B cell (primary cell): ENCODE data around the gene ARPP19. TPM values are rescaled to one million over a fixed set of nuclear protein-coding genes. Genes with fewer than 3 reads are reported as not detected.

ENCODE experiments used
- ATAC-seq: fragments of 200-7000 bp; cut with Tn5 transposase; one replicate; pipeline ENCODE4 v1.10.0; 2021; ENCODE audit warnings: low read depth, mild to moderate bottlenecking, moderate number of reproducible peaks, moderate library complexity
- CTCF ChIA-PET: fragments of 350-600 bp; sonication (Branson Sonifier 250); formaldehyde crosslinking; loops from one replicate; lab custom pipeline; 2021; ENCODE audit warnings: antibody characterized with exemption, inconsistent platforms; lab: Charles Lee
- POLR2A ChIA-PET: fragments of 350-600 bp; sonication (Branson Sonifier 250); formaldehyde crosslinking; loops from one replicate; lab custom pipeline; 2021; ENCODE audit warnings: antibody characterized with exemption; lab: Charles Lee
- DNase-seq: peaks from one replicate; pipeline ENCODE4 v3.0.0; 2013
- H2AFZ ChIP-seq: 2 replicates; pipeline ENCODE4 v1.6.1; 2012; ENCODE audit warnings: mild to moderate bottlenecking, low read depth, low read length; ENCODE audit not compliant: insufficient read depth, poor library complexity, severe bottlenecking
- H3K27ac ChIP-seq, 2 donors: 1 replicate in 1 of 2; 2 replicates in 1 of 2; pipeline ENCODE4 v1.5.1; 2012 to 2013; ENCODE audit warnings: low read length in 2 of 2, mild to moderate bottlenecking in 2 of 2, moderate library complexity in 1 of 2
- H3K27me3 ChIP-seq, 4 experiments: fragments of 200-600 bp in 1 of 4; sonication (generic) in 1 of 4; replicated peaks in 1 of 4; 1 replicate in 2 of 4; 2 replicates in 2 of 4; pipeline versions ENCODE4 v1.6.1 to v1.7.0; 2013 to 2016; ENCODE audit warnings: low read length in 3 of 4, mild to moderate bottlenecking in 2 of 4, mixed read lengths in 1 of 4, moderate library complexity in 1 of 4; ENCODE audit not compliant: insufficient read depth in 4 of 4, control insufficient read depth in 3 of 4; ENCODE audit errors: control extremely low read depth in 1 of 4
- H3K36me3 ChIP-seq, 2 experiments: replicated peaks in 1 of 2; 1 replicate in 1 of 2; 2 replicates in 1 of 2; pipeline versions ENCODE4 v1.6.1 to v1.7.1; 2013; ENCODE audit warnings: low read length in 1 of 2; ENCODE audit not compliant: insufficient read depth in 2 of 2, control insufficient read depth in 1 of 2; ENCODE audit errors: control extremely low read depth in 1 of 2, extremely low read depth in 1 of 2
- H3K4me1 ChIP-seq, 2 donors: fragments of 200-600 bp in 1 of 2; sonication (generic) in 1 of 2; 1 replicate in 1 of 2; 2 replicates in 1 of 2; pipeline versions ENCODE4 v1.5.1 to v1.6.1; 2013 to 2017; ENCODE audit warnings: low read length in 2 of 2; ENCODE audit not compliant: control insufficient read depth in 2 of 2, insufficient read depth in 2 of 2
- H3K4me2 ChIP-seq: replicated peaks from 2 replicates; pipeline ENCODE3; 2012; ENCODE audit warnings: mild to moderate bottlenecking, low read depth, low read length; ENCODE audit not compliant: poor library complexity, severe bottlenecking
- H3K4me3 ChIP-seq, 5 experiments: fragments of 200-600 bp in 1 of 5; sonication (generic) in 1 of 5; 1 replicate in 3 of 5; 2 replicates in 2 of 5; pipeline versions ENCODE4 v1.5.1 to v1.7.0; 2011 to 2016; ENCODE audit warnings: low read length in 4 of 5, mild to moderate bottlenecking in 4 of 5, low read depth in 2 of 5, control low read depth in 1 of 5, moderate library complexity in 1 of 5; ENCODE audit not compliant: insufficient read depth in 1 of 5; ENCODE audit errors: control extremely low read depth in 1 of 5, extremely low read depth in 1 of 5
- H3K79me2 ChIP-seq: fragments of 200-600 bp; sonication (generic); one replicate; pipeline ENCODE4 v1.6.0; 2016; ENCODE audit warnings: low read length; ENCODE audit not compliant: control insufficient read depth, insufficient read depth
- H3K9ac ChIP-seq: fragments of 200-600 bp; sonication (generic); 2 replicates; pipeline ENCODE4 v1.6.1; 2017; ENCODE audit warnings: mild to moderate bottlenecking, low read length, moderate library complexity
- H3K9me3 ChIP-seq, 3 donors: one replicate each; pipeline versions ENCODE4 v1.6.1 to v1.7.1; 2013; ENCODE audit warnings: low read length in 2 of 3; ENCODE audit not compliant: control insufficient read depth in 2 of 3, insufficient read depth in 1 of 3; ENCODE audit errors: control extremely low read depth in 1 of 3
- H4K20me1 ChIP-seq: 2 replicates; pipeline ENCODE4 v1.6.0; 2012; ENCODE audit warnings: mild to moderate bottlenecking, low read length; ENCODE audit not compliant: insufficient read depth, control insufficient read depth, poor library complexity, severe bottlenecking
- H3K27ac Mint-ChIP-seq: one replicate; pipeline ENCODE4 v1.8.0; 2021; ENCODE audit warnings: mixed read lengths
- H3K27me3 Mint-ChIP-seq: one replicate; pipeline ENCODE4 v1.8.0; 2021; ENCODE audit warnings: mixed read lengths
- H3K4me1 Mint-ChIP-seq: one replicate; pipeline ENCODE4 v1.8.0; 2021; ENCODE audit warnings: mixed read lengths
- H3K4me3 Mint-ChIP-seq: one replicate; pipeline ENCODE4 v1.8.0; 2021; ENCODE audit warnings: mixed read lengths
- H3K9me3 Mint-ChIP-seq: one replicate; pipeline ENCODE4 v1.8.0; 2022; ENCODE audit warnings: mixed read lengths; ENCODE audit not compliant: insufficient read depth
- CTCF ChIP-seq: fragments of 200-600 bp; IDR thresholded peaks from one replicate; pipeline ENCODE4 v1.8.0; 2022; ENCODE audit warnings: antibody characterized with exemption, mild to moderate bottlenecking
- EZH2 ChIP-seq: IDR thresholded peaks from 2 replicates; pipeline ENCODE4 v1.6.1; 2012; ENCODE audit warnings: borderline replicate concordance, low read depth, mild to moderate bottlenecking, moderate library complexity, low read length; ENCODE audit not compliant: insufficient read depth, poor library complexity, severe bottlenecking
- WGBS: methylation state at CpG from one replicate; pipeline ENCODE4 v1.1.5; 2013; ENCODE audit warnings: missing lambda C conversion rate; ENCODE audit not compliant: insufficient coverage; 5-methylcytosine and 5-hydroxymethylcytosine counted together
- intact Hi-C: fragments of 100-400 bp; cut with micrococcal nuclease; formaldehyde crosslinking; loops from one replicate; pipeline ENCODE4 v1.10.0; 2022
- polyA plus RNA-seq: library from polyadenylated mRNA; depleted of rRNA; stranded (reverse); fragments of >200 nt; gene quantifications from 2 replicates; pipeline ENCODE4 v1.2.3, GENCODE V29; 2012
- total RNA-seq, 2 donors: library from RNA; stranded (reverse); fragments of 120-200 nt in 1 of 2; gene quantifications; 1 replicate in 1 of 2; 2 replicates in 1 of 2; pipeline versions ENCODE4 v1.2.3 to v1.2.4, GENCODE V29; 2013 to 2022

ARPP19 gene
- total and polyA plus RNA-seq, 2 donors (not counting 1 experiment from before 2014, with no cell fraction given), result 22.0 to 147 TPM

GRCh38 chr15:52617026-52617425 lies 48.2 kb upstream of the ARPP19 start:
- Mint-ChIP-seq H3K9me3 (no peaks in the 10 kb centered on the region), H3K4me3 (no peak overlapping the region), H3K27ac (no peak overlapping the region), H3K27me3 (no peaks in the 10 kb centered on the region), H3K4me1 (peaks cover 3% of the 10 kb centered on the region)
- no peak for DNase-seq
- Histone ChIP-seq H4K20me1 (peaks cover 24% of the 10 kb centered on the region), H3K27ac (peak overlapping the region in 1 of 2 donors; percentile 30), H3K36me3 (peaks cover 0 to 75% of the 10 kb centered on the region in 2 experiments), H3K4me2 (no peak overlapping the region), H3K9ac (no peak overlapping the region), H3K79me2 (peaks cover 15% of the 10 kb centered on the region), H3K9me3 (no peaks in the 10 kb centered on the region), H3K4me3 (no peak overlapping the region), H2AFZ (no peak overlapping the region), H3K4me1 (no peaks in the 10 kb centered on the region), H3K27me3 (no peaks in the 10 kb centered on the region)
- CTCF ChIA-PET, result interaction anchor here (0.8 to 0.9 kb wide), 2 partner anchors 119 to 121 kb away, joined by 3 to 4 read pairs; no protein-coding TSS in a partner anchor
- no peak for TF ChIP-seq EZH2
- TF ChIP-seq CTCF, result no peak
- POLR2A ChIA-PET, result no interaction called here
- WGBS, result no CpG with 5 or more reads among the region's 1 CpG
- intact Hi-C loops, result no loop called here
- ATAC-seq, result no peak

- Histone ChIP-seq H2AFZ (no peak overlapping the region), H3K4me1 (no peaks in the 10 kb centered on the region), H3K9me3 (no peaks in the 10 kb centered on the region), H4K20me1 (peaks cover 15% of the 10 kb centered on the region), H3K27ac (no peak overlapping the region), H3K36me3 (peaks cover 4 to 76% of the 10 kb centered on the region in 2 experiments), H3K79me2 (peaks cover 15% of the 10 kb centered on the region), H3K4me2 (no peak overlapping the region), H3K9ac (no peak overlapping the region), H3K27me3 (no peaks in the 10 kb centered on the region), H3K4me3 (no peak overlapping the region)
- ChIA-PET POLR2A (interaction anchor here (0.8 kb wide), 1 partner anchor 11 kb away, joined by 3 read pairs; no protein-coding TSS in a partner anchor), CTCF (interaction anchor here (1.2 kb wide), 1 partner anchor 36 kb away, joined by 3 read pairs; no protein-coding TSS in a partner anchor)
- TF ChIP-seq EZH2, result no peak
- no peak for TF ChIP-seq CTCF
- Mint-ChIP-seq H3K27ac (no peak overlapping the region), H3K27me3 (no peaks in the 10 kb centered on the region), H3K4me1 (peaks cover 2% of the 10 kb centered on the region), H3K4me3 (no peak overlapping the region), H3K9me3 (no peaks in the 10 kb centered on the region)
- WGBS, result no CpG with 5 or more reads among the region's 2 CpGs
- ATAC-seq, result no peak
- no peak for DNase-seq
- intact Hi-C loops, result no loop called here
Observed at GRCh38 chr15:52615302-52615701, 46.5 kb upstream of the ARPP19 start.
